Caco-2 (cell line): ENCODE data around the gene MAP3K15. TPM values are rescaled to one million over a fixed set of nuclear protein-coding genes. Genes with fewer than 3 reads are reported as not detected.

Experiments
- BruUV-seq: library from RNA; stranded (reverse); fragments of 400-500 nt; replicated peaks from 2 replicates; lab custom pipeline; 2021; lab: Mats Ljungman, UMichigan
- CTCF ChIA-PET: fragments of 300-600 bp; sonication (Branson Sonifier 250); formaldehyde crosslinking; loops from one replicate; lab custom pipeline; 2022; ENCODE audit warnings: antibody characterized with exemption; lab: Charles Lee
- POLR2A ChIA-PET: fragments of 300-600 bp; sonication (Branson Sonifier 250); formaldehyde crosslinking; loops from one replicate; lab custom pipeline; 2022; ENCODE audit warnings: antibody characterized with exemption; lab: Charles Lee
- DNase-seq, 2 experiments: peaks; one replicate each; pipeline versions ENCODE4 v3.0.0 to v3.0.0-alpha.2; 2020 to 2022
- H3K27me3 ChIP-seq: replicated peaks from 2 replicates; pipeline ENCODE4 v1.6.0; 2011; ENCODE audit warnings: low read length; ENCODE audit not compliant: control insufficient read depth, insufficient read depth
- H3K36me3 ChIP-seq: 2 replicates; pipeline ENCODE4 v1.5.1; 2011; ENCODE audit warnings: low read length; ENCODE audit not compliant: control insufficient read depth, insufficient read depth
- H3K4me1 ChIP-seq: fragments of 250-450 bp; sonication (Bioruptor Pico); 2 replicates; pipeline ENCODE4 v1.5.1; 2020; ENCODE audit warnings: mild to moderate bottlenecking
- H3K4me3 ChIP-seq: 2 replicates; pipeline ENCODE4 v1.5.1; 2011; ENCODE audit warnings: low read depth, mild to moderate bottlenecking, control low read depth, low read length
- H3K9me3 ChIP-seq: fragments of 250-450 bp; sonication (Bioruptor Pico); 2 replicates; pipeline ENCODE4 v1.5.1; 2020; ENCODE audit warnings: mild to moderate bottlenecking, moderate library complexity
- H3K27ac Mint-ChIP-seq: one replicate; pipeline ENCODE4 v1.8.0; 2022; ENCODE audit warnings: mixed read lengths; ENCODE audit not compliant: unreplicated experiment
- H3K27me3 Mint-ChIP-seq: one replicate; pipeline ENCODE4 v1.8.0; 2022; ENCODE audit warnings: mixed read lengths; ENCODE audit not compliant: insufficient read depth, unreplicated experiment
- H3K36me3 Mint-ChIP-seq: one replicate; pipeline ENCODE4 v1.8.0; 2022; ENCODE audit warnings: mild to moderate bottlenecking, mixed read lengths; ENCODE audit not compliant: insufficient read depth, unreplicated experiment
- H3K4me1 Mint-ChIP-seq: one replicate; pipeline ENCODE4 v1.8.0; 2022; ENCODE audit warnings: low read depth, mixed read lengths; ENCODE audit not compliant: unreplicated experiment
- H3K4me3 Mint-ChIP-seq: one replicate; pipeline ENCODE4 v1.8.0; 2022; ENCODE audit warnings: mild to moderate bottlenecking, moderate library complexity, mixed read lengths; ENCODE audit not compliant: unreplicated experiment
- H3K9me3 Mint-ChIP-seq: one replicate; pipeline ENCODE4 v1.8.0; 2022; ENCODE audit warnings: mixed read lengths; ENCODE audit not compliant: unreplicated experiment
- intact Hi-C: fragments of 100-400 bp; cut with micrococcal nuclease; formaldehyde crosslinking; loops from one replicate; pipeline ENCODE4 v1.10.0; 2022; ENCODE audit not compliant: unreplicated experiment
- total RNA-seq: library from RNA; stranded (reverse); gene quantifications from 2 replicates; pipeline ENCODE4 v1.2.3, GENCODE V29; 2022
- TF ChIP-seq, protein P1 (sequence below), 2 experiments: fragments of 200-600 bp in 1 of 2; IDR thresholded peaks; 1 replicate in 1 of 2; 2 replicates in 1 of 2; pipeline versions ENCODE4 v1.5.1 to v1.8.0; 2011 to 2022; ENCODE audit warnings: antibody characterized with exemption in 1 of 2, control low read depth in 1 of 2, inconsistent platforms in 1 of 2, low read depth in 1 of 2, low read length in 1 of 2, mild to moderate bottlenecking in 1 of 2, moderate library complexity in 1 of 2; ENCODE audit not compliant: insufficient read depth in 1 of 2, severe bottlenecking in 1 of 2, unreplicated experiment in 1 of 2

MAP3K15 gene
- total RNA-seq, 1 experiment from 2014 or later = 1.3 TPM

GRCh38 chrX:19372170-19372546 lies 143.2 kb downstream of the MAP3K15 start:
- H3K9me3 Mint-ChIP-seq = no peaks in the 10 kb centered on the region
- ChIA-PET POLR2A (no interaction called here), CTCF (interaction anchor here (0.5 to 1.5 kb wide), 3 partner anchors 141 to 516 kb away, joined by 3 to 10 read pairs (median 5); no protein-coding TSS in a partner anchor)
- peaks cover 1% of the 10 kb centered on the region for H3K36me3 Mint-ChIP-seq
- peak; percentile 55 to 72 for DNase-seq
- BruUV-seq = no TSS peak
- H3K27ac Mint-ChIP-seq = peak overlapping the region; percentile 24
- TF ChIP-seq, protein P1, sequence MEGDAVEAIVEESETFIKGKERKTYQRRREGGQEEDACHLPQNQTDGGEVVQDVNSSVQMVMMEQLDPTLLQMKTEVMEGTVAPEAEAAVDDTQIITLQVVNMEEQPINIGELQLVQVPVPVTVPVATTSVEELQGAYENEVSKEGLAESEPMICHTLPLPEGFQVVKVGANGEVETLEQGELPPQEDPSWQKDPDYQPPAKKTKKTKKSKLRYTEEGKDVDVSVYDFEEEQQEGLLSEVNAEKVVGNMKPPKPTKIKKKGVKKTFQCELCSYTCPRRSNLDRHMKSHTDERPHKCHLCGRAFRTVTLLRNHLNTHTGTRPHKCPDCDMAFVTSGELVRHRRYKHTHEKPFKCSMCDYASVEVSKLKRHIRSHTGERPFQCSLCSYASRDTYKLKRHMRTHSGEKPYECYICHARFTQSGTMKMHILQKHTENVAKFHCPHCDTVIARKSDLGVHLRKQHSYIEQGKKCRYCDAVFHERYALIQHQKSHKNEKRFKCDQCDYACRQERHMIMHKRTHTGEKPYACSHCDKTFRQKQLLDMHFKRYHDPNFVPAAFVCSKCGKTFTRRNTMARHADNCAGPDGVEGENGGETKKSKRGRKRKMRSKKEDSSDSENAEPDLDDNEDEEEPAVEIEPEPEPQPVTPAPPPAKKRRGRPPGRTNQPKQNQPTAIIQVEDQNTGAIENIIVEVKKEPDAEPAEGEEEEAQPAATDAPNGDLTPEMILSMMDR (IDR thresholded peaks at IDR 0.05; ENCODE audit: insufficient read depth in 1 of 2, low read depth in 1 of 2, low read length in 1 of 2, severe bottlenecking in 1 of 2, unreplicated experiment in 1 of 2) = peak; percentile 66 to 72
- H3K4me1 Mint-ChIP-seq = no peaks in the 10 kb centered on the region
- no peaks in the 10 kb centered on the region for H3K27me3 ChIP-seq
- H3K9me3 ChIP-seq = no peaks in the 10 kb centered on the region
- no peaks in the 10 kb centered on the region for H3K27me3 Mint-ChIP-seq
- intact Hi-C loops = loop anchor here (1.0 to 5.0 kb wide), 3 partner anchors 143 to 515 kb away; partner anchors contain the start of genes MAP3K15 and SH3KBP1
- H3K36me3 ChIP-seq = no peaks in the 10 kb centered on the region
- H3K4me3 ChIP-seq = peak overlapping the region; percentile 26
- H3K4me1 ChIP-seq = no peaks in the 10 kb centered on the region
- H3K4me3 Mint-ChIP-seq = peak overlapping the region; percentile 63

DNA sequence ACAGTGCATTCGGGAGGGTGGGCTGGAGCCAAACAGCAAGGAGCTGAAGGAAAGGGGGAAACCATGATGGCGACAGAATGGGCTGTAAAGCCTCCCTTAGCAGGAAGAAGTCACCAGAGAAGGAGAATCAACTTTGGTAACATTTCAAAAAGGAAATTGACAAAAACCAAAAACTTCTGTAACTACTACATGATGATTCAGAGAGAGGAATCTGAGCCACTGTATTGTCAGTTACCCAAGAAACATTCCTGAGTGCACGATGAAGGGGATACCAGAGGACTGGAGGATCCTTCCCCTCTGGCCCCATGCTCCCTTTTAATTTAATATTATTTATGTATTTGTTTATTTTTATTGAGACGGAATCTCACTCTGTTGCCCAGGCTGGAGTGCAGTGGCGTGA lies 145.2 kb downstream of the MAP3K15 start:
- no peak overlapping the region for H3K4me3 Mint-ChIP-seq
- Histone ChIP-seq H3K4me3 (no peak overlapping the region), H3K36me3 (no peaks in the 10 kb centered on the region), H3K4me1 (no peaks in the 10 kb centered on the region), H3K27me3 (no peaks in the 10 kb centered on the region), H3K9me3 (no peaks in the 10 kb centered on the region)
- H3K36me3 Mint-ChIP-seq = peaks cover 7% of the 10 kb centered on the region
- no peak overlapping the region for H3K27ac Mint-ChIP-seq
- CTCF ChIA-PET = no interaction called here
- intact Hi-C loops = loop anchor here (5.0 kb wide), 1 partner anchor 517 kb away; the partner anchor contains the start of gene SH3KBP1
- BruUV-seq = no TSS peak
- TF ChIP-seq, protein P1 (IDR thresholded peaks at IDR 0.05; ENCODE audit: insufficient read depth in 1 of 2, low read depth in 1 of 2, low read length in 1 of 2, severe bottlenecking in 1 of 2, unreplicated experiment in 1 of 2) = no peak
- H3K9me3 Mint-ChIP-seq = no peaks in the 10 kb centered on the region
- H3K4me1 Mint-ChIP-seq = no peaks in the 10 kb centered on the region
- no peak for DNase-seq
- POLR2A ChIA-PET = no interaction called here
- H3K27me3 Mint-ChIP-seq = no peaks in the 10 kb centered on the region

DNA sequence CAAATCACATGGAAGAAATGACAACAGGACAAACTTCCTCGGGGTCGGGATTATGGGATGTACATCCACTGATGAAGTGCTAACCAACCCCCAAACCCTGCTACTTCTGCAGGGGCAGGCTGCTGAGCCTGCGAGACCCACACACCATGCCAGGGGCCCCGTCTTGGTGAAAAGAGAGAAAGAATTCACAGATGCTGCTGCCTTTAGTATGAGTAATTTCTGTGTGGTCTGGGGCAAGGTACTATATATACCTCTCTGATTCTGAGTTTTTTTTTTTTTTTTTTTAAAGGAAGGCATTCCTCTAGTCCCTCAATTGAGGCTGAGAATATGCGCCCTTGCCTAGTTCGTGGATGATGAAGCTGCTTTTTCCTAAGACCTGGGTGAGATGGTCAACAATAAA lies 146.7 kb downstream of the MAP3K15 start:
- Histone ChIP-seq H3K4me1 (no peaks in the 10 kb centered on the region), H3K36me3 (no peaks in the 10 kb centered on the region), H3K4me3 (no peak overlapping the region), H3K27me3 (no peaks in the 10 kb centered on the region), H3K9me3 (no peaks in the 10 kb centered on the region)
- BruUV-seq = no TSS peak
- TF ChIP-seq, protein P1 (IDR thresholded peaks at IDR 0.05; ENCODE audit: insufficient read depth in 1 of 2, low read depth in 1 of 2, low read length in 1 of 2, severe bottlenecking in 1 of 2, unreplicated experiment in 1 of 2) = no peak
- Mint-ChIP-seq H3K27me3 (no peaks in the 10 kb centered on the region), H3K4me1 (no peaks in the 10 kb centered on the region), H3K27ac (no peak overlapping the region), H3K4me3 (no peak overlapping the region), H3K9me3 (no peaks in the 10 kb centered on the region), H3K36me3 (peaks cover 7% of the 10 kb centered on the region)
- no peak for DNase-seq
- CTCF ChIA-PET = no interaction called here
- intact Hi-C loops = no loop called here
- POLR2A ChIA-PET = no interaction called here
